Neutrophil (primary cell): ENCODE measurements around the gene NPPB.

Source experiments
- H3K27ac ChIP-seq: fragments of 200-600 bp; sonication (generic); 2 replicates; pipeline ENCODE4 v1.5.1; 2016; ENCODE audit warnings: mild to moderate bottlenecking, moderate library complexity
- H3K27me3 ChIP-seq: fragments of 200-600 bp; sonication (generic); 2 replicates; pipeline ENCODE4 v1.6.0; 2016; ENCODE audit warnings: mild to moderate bottlenecking
- H3K36me3 ChIP-seq: fragments of 200-600 bp; sonication (generic); 2 replicates; pipeline ENCODE4 v1.5.1; 2017
- H3K4me1 ChIP-seq, 2 experiments: fragments of 200-600 bp in 1 of 2; sonication (generic) in 1 of 2; 1 replicate in 1 of 2; 2 replicates in 1 of 2; pipeline versions ENCODE4 v1.5.1 to v1.6.1; 2013 to 2016; ENCODE audit warnings: low read depth in 1 of 2, low read length in 1 of 2, mild to moderate bottlenecking in 1 of 2, moderate library complexity in 1 of 2; ENCODE audit not compliant: control insufficient read depth in 1 of 2, insufficient read depth in 1 of 2
- H3K4me3 ChIP-seq, 2 experiments: fragments of 200-600 bp in 1 of 2; sonication (generic) in 1 of 2; 1 replicate in 1 of 2; 2 replicates in 1 of 2; pipeline ENCODE4 v1.5.1; 2013 to 2016; ENCODE audit warnings: low read depth in 1 of 2, low read length in 1 of 2, mild to moderate bottlenecking in 1 of 2, moderate library complexity in 1 of 2
- H3K9me3 ChIP-seq: fragments of 200-600 bp; sonication (generic); 2 replicates; pipeline ENCODE4 v1.5.1; 2016
- TF ChIP-seq, protein P1 (sequence below): fragments of 200-600 bp; sonication (generic); IDR thresholded peaks from 2 replicates; pipeline ENCODE4 v1.5.1; 2016; ENCODE audit warnings: antibody characterized with exemption

The NPPB gene

DNA sequence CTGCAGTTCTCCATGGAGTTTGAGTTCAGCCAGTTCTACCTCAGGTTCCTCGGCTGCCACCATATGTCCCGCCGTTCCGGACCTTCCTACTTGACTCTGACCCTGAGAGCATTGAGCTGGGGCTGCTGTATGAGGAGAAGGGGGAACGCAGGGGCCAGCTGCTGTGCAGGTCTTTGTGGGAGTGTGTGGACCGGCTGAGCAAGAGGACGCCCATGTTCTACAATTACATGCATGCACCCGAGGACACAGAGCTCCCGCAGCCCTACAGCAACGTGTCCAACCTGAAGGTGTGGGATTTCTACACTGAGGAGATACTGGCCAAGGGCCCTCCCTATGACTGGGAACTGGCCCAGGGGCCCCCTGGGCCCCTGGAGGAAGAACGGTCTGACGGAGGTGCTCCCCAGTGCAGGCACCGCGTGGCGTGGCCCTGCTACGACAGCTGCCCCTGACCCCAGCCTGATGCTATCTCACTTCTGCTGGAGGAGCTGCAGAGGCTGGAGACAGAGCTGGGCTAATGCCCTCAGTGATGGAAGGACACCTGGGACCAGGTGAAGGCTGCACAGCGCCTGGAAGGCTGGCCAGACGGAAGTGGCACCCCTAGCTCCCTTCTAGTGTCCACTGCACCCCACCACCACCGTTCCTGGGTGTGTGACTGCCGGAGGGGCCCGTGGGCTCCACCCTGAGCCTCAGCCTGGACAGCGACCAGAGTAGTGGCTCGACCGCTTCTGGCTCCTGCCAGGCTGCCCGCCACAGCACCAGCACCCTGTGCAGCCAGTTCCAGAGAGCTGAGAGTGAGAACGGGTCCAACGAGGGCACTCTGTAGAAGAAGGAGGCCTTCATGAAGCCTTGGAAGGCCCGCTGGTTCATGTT is 20.8 kb upstream of the NPPB start:
- no peaks in the 10 kb centered on the region for H3K36me3 ChIP-seq
- H3K9me3 ChIP-seq: no peaks in the 10 kb centered on the region
- no peak overlapping the region for H3K27ac ChIP-seq
- no peak overlapping the region for H3K4me3 ChIP-seq
- TF ChIP-seq, protein P1, sequence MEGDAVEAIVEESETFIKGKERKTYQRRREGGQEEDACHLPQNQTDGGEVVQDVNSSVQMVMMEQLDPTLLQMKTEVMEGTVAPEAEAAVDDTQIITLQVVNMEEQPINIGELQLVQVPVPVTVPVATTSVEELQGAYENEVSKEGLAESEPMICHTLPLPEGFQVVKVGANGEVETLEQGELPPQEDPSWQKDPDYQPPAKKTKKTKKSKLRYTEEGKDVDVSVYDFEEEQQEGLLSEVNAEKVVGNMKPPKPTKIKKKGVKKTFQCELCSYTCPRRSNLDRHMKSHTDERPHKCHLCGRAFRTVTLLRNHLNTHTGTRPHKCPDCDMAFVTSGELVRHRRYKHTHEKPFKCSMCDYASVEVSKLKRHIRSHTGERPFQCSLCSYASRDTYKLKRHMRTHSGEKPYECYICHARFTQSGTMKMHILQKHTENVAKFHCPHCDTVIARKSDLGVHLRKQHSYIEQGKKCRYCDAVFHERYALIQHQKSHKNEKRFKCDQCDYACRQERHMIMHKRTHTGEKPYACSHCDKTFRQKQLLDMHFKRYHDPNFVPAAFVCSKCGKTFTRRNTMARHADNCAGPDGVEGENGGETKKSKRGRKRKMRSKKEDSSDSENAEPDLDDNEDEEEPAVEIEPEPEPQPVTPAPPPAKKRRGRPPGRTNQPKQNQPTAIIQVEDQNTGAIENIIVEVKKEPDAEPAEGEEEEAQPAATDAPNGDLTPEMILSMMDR: no peak
- peaks cover 0 to 4% of the 10 kb centered on the region in 2 experiments for H3K4me1 ChIP-seq
- H3K27me3 ChIP-seq: peaks cover 7% of the 10 kb centered on the region

DNA sequence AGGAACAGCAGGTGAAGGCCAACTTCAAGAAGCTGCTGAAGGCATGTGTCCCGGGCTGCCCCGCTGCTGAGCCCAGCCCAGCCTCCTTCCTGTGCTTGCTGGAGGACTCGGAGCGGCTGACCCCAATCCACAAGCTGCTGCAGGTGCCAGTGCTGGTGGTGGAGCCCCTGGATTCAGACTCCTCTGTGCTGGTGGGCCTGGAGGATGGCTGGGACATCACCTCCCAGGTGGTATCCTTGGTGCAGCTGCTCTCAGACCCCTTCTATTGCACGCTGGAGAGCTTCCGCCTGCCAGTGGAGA is 20.1 kb upstream of the NPPB start:
- Histone ChIP-seq H3K36me3 (no peaks in the 10 kb centered on the region), H3K4me3 (no peak overlapping the region), H3K27me3 (peaks cover 7% of the 10 kb centered on the region), H3K27ac (no peak overlapping the region), H3K4me1 (peaks cover 0 to 4% of the 10 kb centered on the region in 2 experiments), H3K9me3 (no peaks in the 10 kb centered on the region)
- TF ChIP-seq, protein P1: no peak

DNA sequence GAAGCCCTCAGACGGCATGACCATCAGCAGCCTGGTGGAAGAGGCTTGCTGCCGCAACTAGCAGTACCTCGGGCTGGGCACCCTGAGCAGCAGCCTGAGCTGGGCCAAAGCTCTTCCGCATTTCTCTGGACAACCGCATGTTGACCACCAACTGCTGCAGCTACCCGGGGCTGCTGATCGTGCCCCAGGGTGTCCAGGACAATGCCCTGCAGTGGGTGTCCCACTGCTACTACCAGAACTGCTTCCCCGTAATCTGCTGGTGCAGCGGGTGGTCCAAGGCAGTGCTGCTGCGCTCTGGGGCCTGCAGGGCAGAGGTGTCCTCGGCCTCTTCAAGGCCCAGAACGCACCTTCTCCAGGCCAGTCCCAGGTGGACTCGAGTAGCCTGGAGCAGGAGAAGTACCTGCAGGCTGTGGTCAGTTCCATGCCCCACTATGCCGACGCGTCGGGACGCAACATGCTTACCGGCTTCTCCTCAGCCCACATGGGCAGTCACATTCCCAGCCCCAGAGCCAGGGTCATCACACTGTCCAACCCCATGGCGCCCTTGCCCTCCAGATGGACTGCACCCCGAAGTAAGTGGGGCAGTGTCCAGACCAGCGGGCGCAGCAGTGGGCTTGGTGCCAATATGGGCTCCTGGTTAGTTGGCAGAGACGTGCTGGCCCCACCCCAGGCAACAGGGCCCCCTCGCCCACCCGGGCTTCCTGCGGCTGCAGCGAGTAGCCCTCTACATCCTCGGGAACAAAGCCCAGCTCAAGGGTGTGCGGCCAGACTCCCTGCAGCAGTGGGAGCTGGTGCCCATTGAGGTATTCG is 19.5 kb upstream of the NPPB start:
- H3K9me3 ChIP-seq: no peaks in the 10 kb centered on the region
- no peaks in the 10 kb centered on the region for H3K36me3 ChIP-seq
- TF ChIP-seq, protein P1: no peak
- H3K27me3 ChIP-seq: peaks cover 7% of the 10 kb centered on the region
- peaks cover 0 to 4% of the 10 kb centered on the region in 2 experiments for H3K4me1 ChIP-seq
- no peak overlapping the region for H3K27ac ChIP-seq
- no peak overlapping the region for H3K4me3 ChIP-seq

DNA sequence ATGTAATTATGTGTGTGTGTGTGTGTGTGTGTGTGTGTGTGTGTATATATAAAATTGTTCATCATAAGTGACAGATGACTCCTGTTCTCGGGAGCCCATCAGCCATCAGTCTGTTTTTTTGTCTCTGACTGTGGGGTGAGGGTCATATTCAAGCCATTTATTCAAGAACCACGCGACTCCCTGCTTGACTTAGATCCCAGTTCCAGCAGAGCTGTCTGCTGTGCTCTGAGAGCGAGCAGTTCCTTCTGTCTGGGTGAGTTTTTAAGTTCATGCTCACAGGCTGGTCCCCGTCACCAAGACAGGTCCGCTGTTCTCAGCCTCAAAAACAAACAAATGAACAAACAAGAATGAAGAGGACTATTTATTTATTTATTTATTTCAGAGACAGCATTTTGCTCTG is 18.3 kb upstream of the NPPB start:
- TF ChIP-seq, protein P1: no peak
- H3K9me3 ChIP-seq: no peaks in the 10 kb centered on the region
- H3K36me3 ChIP-seq: no peaks in the 10 kb centered on the region
- no peaks in the 10 kb centered on the region for H3K4me1 ChIP-seq
- H3K4me3 ChIP-seq: no peak overlapping the region
- peaks cover 7% of the 10 kb centered on the region for H3K27me3 ChIP-seq
- H3K27ac ChIP-seq: no peak overlapping the region

DNA sequence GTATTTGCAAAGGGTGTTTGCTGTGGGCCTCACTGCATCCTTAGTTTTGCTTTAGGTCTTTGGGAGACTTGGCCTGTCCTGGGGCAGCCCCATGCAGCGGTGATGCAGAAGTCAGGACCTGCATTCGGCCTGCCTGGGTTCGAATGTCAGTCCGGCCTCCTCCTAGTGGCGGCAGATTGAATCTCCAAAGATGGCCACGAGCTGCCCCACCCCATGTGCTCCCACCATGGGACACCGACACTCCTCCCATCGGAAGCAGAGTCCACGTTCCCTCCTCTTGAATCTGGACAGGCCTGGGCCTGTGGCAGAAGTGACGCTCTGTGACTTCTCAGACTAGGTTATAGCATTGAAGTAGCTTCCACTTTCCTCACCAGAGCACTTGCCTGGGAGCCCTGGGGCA is 16.3 kb upstream of the NPPB start:
- Histone ChIP-seq H3K9me3 (no peaks in the 10 kb centered on the region), H3K4me1 (no peaks in the 10 kb centered on the region), H3K36me3 (no peaks in the 10 kb centered on the region), H3K27ac (no peak overlapping the region), H3K4me3 (no peak overlapping the region), H3K27me3 (peaks cover 8% of the 10 kb centered on the region)
- TF ChIP-seq, protein P1: no peak
